PC-9 (cell line): ENCODE data around the gene LONRF2. TPM values are rescaled to one million over a fixed set of nuclear protein-coding genes. Genes with fewer than 3 reads are reported as not detected.
"Not testable (repeated sequence)": the region's sequence is repeated elsewhere in the genome, so short reads cannot be mapped to it uniquely, and the experiment has no call there.

Experiments
- Bru-seq: library from RNA; stranded (reverse); fragments of 400-500 nt; gene quantifications from one replicate; lab custom pipeline; 2021; lab: Mats Ljungman, UMichigan
- BruChase-seq, 2 experiments: library from RNA; stranded (reverse); fragments of 400-500 nt; gene quantifications; one replicate each; lab custom pipeline; 2021; lab: Mats Ljungman, UMichigan
- BruUV-seq: library from RNA; stranded (reverse); fragments of 400-500 nt; replicated peaks from 2 replicates; lab custom pipeline; 2021; lab: Mats Ljungman, UMichigan
- CTCF ChIA-PET: fragments of 300-600 bp; sonication (Branson Sonifier 250); formaldehyde crosslinking; loops from one replicate; lab custom pipeline; 2022; ENCODE audit warnings: antibody characterized with exemption; lab: Charles Lee
- POLR2A ChIA-PET: fragments of 300-600 bp; sonication (Branson Sonifier 250); formaldehyde crosslinking; loops from one replicate; lab custom pipeline; 2022; ENCODE audit warnings: antibody characterized with exemption; ENCODE audit not compliant: unreplicated experiment; lab: Charles Lee
- DNase-seq, 2 experiments: peaks; one replicate each; pipeline versions ENCODE4 v3.0.0 to v3.0.0-alpha.2; 2015 to 2022; ENCODE audit warnings: mixed read lengths in 1 of 2
- H2AFZ ChIP-seq: fragments of 200-600 bp; sonication (generic); 2 replicates; pipeline ENCODE4 v1.8.1; 2017; ENCODE audit warnings: antibody characterized with exemption
- H3F3A ChIP-seq: fragments of 200-600 bp; sonication (generic); 2 replicates; pipeline ENCODE4 v1.8.1; 2017; ENCODE audit warnings: antibody characterized with exemption, mild to moderate bottlenecking, low read depth; ENCODE audit not compliant: insufficient read depth
- H3K27ac ChIP-seq: fragments of 200-600 bp; sonication (generic); 2 replicates; pipeline ENCODE4 v1.6.1; 2016; ENCODE audit warnings: mixed run types
- H3K27me3 ChIP-seq: fragments of 200-600 bp; sonication (generic); 2 replicates; pipeline ENCODE4 v1.6.1; 2016; ENCODE audit warnings: low read depth, mixed run types; ENCODE audit not compliant: insufficient read depth
- H3K36me3 ChIP-seq: fragments of 200-600 bp; sonication (generic); 2 replicates; pipeline ENCODE4 v1.6.1; 2016; ENCODE audit warnings: low read depth, mixed run types
- H3K4me1 ChIP-seq: fragments of 200-600 bp; sonication (generic); replicated peaks from 2 replicates; pipeline ENCODE4 v1.6.1; 2016; ENCODE audit warnings: mixed run types; ENCODE audit not compliant: insufficient read depth
- H3K4me2 ChIP-seq: fragments of 200-600 bp; sonication (generic); 2 replicates; pipeline ENCODE4 v1.6.1; 2017; ENCODE audit warnings: mixed run types
- H3K4me3 ChIP-seq: fragments of 200-600 bp; sonication (generic); 2 replicates; pipeline ENCODE4 v1.6.1; 2016; ENCODE audit warnings: mixed run types
- H3K79me2 ChIP-seq: fragments of 200-600 bp; sonication (generic); 2 replicates; pipeline ENCODE4 v1.6.1; 2017; ENCODE audit warnings: low read depth, mixed run types
- H3K9me2 ChIP-seq: fragments of 200-600 bp; sonication (generic); 2 replicates; pipeline ENCODE4 v1.8.1; 2017; ENCODE audit warnings: mild to moderate bottlenecking; ENCODE audit not compliant: insufficient read depth
- H3K9me3 ChIP-seq: fragments of 200-600 bp; sonication (generic); 2 replicates; pipeline ENCODE4 v1.8.1; 2016; ENCODE audit warnings: low read depth; ENCODE audit not compliant: insufficient read depth
- H4K20me1 ChIP-seq: fragments of 200-600 bp; sonication (generic); 2 replicates; pipeline ENCODE4 v1.8.1; 2017; ENCODE audit not compliant: insufficient read depth
- CTCF ChIP-seq: fragments of 200-600 bp; sonication (generic); conservative IDR thresholded peaks from 2 replicates; pipeline ENCODE4 v1.6.1; 2017; ENCODE audit warnings: mixed run types, antibody characterized with exemption, mild to moderate bottlenecking, moderate library complexity
- EZH2 ChIP-seq: fragments of 200-600 bp; sonication (generic); IDR thresholded peaks from 2 replicates; pipeline ENCODE4 v1.8.0; 2017; ENCODE audit warnings: antibody characterized with exemption, low read depth
- intact Hi-C: fragments of 100-400 bp; cut with micrococcal nuclease; formaldehyde crosslinking; loops from one replicate; pipeline ENCODE4 v1.10.0; 2022; ENCODE audit not compliant: unreplicated experiment
- long read RNA-seq: library from polyadenylated mRNA; stranded (forward); transcript quantifications from one replicate; pipeline ENCODE4 v2.0.0, GENCODE V29; 2022
- total RNA-seq: library from RNA; stranded (reverse); gene quantifications from 2 replicates; pipeline ENCODE4 v1.2.3, GENCODE V29; 2021

The LONRF2 gene
- total RNA-seq (not detected in 2 replicates), Bru-seq, nascent RNA (percentile 2 among the genes with signal in this experiment), BruChase-seq, experiment 1, labeled RNA remaining after a 2-hour chase (percentile 3 among the genes with signal in this experiment), BruChase-seq, experiment 2, labeled RNA remaining after a 6-hour chase (not detected)
- long read RNA-seq, result 0 reads

DNA sequence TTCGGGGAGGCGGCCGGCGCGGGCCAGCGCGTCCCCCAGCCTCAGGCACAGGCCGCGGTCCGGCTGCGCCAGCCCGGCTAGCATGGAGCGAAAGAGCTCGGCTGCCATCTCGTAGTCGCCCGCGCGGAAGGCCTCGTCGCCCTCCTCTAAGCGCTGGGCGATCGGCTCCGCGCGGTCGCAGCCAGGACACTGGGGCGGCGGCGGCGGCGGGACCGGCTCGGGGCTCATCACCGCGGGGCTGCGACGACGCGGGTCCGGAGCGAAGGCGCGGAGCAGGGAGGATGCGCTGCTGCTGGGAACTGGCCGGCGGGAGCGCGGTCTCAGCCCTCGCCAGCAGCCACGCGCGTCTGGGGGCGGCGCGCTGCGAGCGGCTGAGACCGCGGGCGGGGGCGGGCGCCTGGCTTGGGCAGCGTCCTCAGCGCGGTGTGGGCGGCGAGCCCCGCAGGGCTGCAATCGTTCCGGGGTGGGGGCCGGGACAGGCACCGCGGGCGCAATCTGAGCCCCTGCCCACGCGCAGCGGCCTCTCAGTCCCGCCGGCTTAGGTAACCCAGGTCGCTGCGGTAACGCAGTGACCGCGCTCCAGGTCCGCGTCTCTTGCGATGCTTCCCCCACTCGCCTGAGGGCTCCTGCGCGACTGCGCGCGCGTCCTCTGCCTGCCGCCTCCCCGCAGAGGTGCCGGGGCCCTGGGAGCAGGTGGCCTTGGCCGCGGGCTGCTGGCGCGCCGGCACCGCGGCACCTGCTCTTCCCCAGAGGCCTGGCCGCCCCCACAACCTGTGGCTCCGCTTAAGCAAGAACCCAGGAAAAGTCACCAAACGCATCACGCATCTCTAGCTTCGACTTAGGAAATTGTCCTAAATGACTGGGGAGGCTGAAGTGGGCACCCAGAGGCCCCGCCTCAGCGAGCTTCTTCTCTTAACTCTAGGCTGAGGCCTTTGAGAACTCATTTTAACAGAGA is at the start of gene LONRF2:
TSS of gene LONRF2 (minus strand) at position 636 of the 955 bp plus-strand sequence. CDS start at position 228, 408 bp downstream.
- DNase-seq, result no peak
- no peaks in the 10 kb centered on the region for H4K20me1 ChIP-seq
- no peaks in the 10 kb centered on the region for H3K36me3 ChIP-seq
- peaks cover 12% of the 10 kb centered on the region for H3K9me3 ChIP-seq
- H3F3A ChIP-seq, result no peaks in the 10 kb centered on the region
- POLR2A ChIA-PET, result no interaction called here
- CTCF ChIA-PET, result no interaction called here
- H3K4me2 ChIP-seq, result no peak within 1 kb of the TSS
- no peaks in the 10 kb centered on the region for H3K9me2 ChIP-seq
- TF ChIP-seq CTCF (no peak), EZH2 (no peak)
- no peak within 1 kb of the TSS for H2AFZ ChIP-seq
- intact Hi-C loops, result no loop called here
- H3K4me1 ChIP-seq, result no peaks in the 10 kb centered on the region
- no peak within 1 kb of the TSS for H3K4me3 ChIP-seq
- BruUV-seq, result no TSS peak
- no peak within 1 kb of the TSS for H3K27ac ChIP-seq
- peaks cover 4% of the 10 kb centered on the region; the same call in 1 of the 2 replicates for H3K27me3 ChIP-seq
- no peaks in the 10 kb centered on the region for H3K79me2 ChIP-seq

- TF ChIP-seq EZH2 (no peak), CTCF (no peak)
- 0 out of 2 replicates have a peak, but pooled peaks cover 3% of the 10 kb centered on the region for H3K9me3 ChIP-seq
- intact Hi-C loops, result no loop called here
- no peak overlapping the region for H3K4me2 ChIP-seq
- no TSS peak for BruUV-seq
- H3K4me3 ChIP-seq, result no peak overlapping the region
- no peaks in the 10 kb centered on the region for H3K36me3 ChIP-seq
- no peaks in the 10 kb centered on the region for H3K27me3 ChIP-seq
- no peaks in the 10 kb centered on the region for H4K20me1 ChIP-seq
- CTCF ChIA-PET, result no interaction called here
- H3K27ac ChIP-seq, result no peak overlapping the region
- H3K9me2 ChIP-seq, result 0 out of 2 replicates have a peak, but pooled peaks cover 4% of the 10 kb centered on the region
- no peaks in the 10 kb centered on the region for H3F3A ChIP-seq
- POLR2A ChIA-PET, result no interaction called here
- peak in 1 of 2 experiments; percentile 3 for DNase-seq
- H3K4me1 ChIP-seq, result no peaks in the 10 kb centered on the region
- H2AFZ ChIP-seq, result no peak overlapping the region
- no peaks in the 10 kb centered on the region for H3K79me2 ChIP-seq
Observed at GRCh38 chr2:100367163-100367562, 44.9 kb upstream of the LONRF2 start.

DNA sequence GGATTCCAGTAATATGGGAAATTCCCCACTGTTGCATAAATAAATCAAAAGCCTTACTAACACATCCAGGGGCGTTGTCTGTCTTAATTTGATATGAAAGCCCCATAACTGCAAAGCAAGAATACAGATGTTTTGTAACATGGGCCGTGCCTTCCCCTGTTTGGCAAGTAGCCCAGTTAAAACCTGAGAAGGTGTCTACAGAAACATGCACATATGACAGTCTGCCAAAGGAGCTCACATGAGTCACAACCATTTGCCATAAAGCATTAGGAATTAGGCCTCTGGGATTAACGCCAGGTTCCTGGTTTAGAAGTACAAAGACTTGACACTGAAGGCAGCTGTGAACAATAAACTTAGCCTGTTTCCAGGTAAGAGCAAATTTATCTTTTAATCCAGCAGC is 43.1 kb upstream of the LONRF2 start:
- Histone ChIP-seq H2AFZ (no peak overlapping the region), H3K9me3 (no peaks in the 10 kb centered on the region), H3K4me3 (no peak overlapping the region), H3K27ac (no peak overlapping the region), H3K4me2 (no peak overlapping the region), H3K36me3 (no peaks in the 10 kb centered on the region), H3K4me1 (no peaks in the 10 kb centered on the region), H3K79me2 (no peaks in the 10 kb centered on the region), H4K20me1 (no peaks in the 10 kb centered on the region), H3F3A (no peaks in the 10 kb centered on the region), H3K27me3 (no peaks in the 10 kb centered on the region), H3K9me2 (0 out of 2 replicates have a peak, but pooled peaks cover 4% of the 10 kb centered on the region)
- TF ChIP-seq EZH2 (no peak), CTCF (no peak)
- intact Hi-C loops, result no loop called here
- ChIA-PET CTCF (no interaction called here), POLR2A (interaction anchor here (0.6 kb wide), 1 partner anchor 965 kb away, joined by 10 read pairs; no protein-coding TSS in a partner anchor)
- BruUV-seq, result no TSS peak
- DNase-seq, result peak; percentile 5 to 35

DNA sequence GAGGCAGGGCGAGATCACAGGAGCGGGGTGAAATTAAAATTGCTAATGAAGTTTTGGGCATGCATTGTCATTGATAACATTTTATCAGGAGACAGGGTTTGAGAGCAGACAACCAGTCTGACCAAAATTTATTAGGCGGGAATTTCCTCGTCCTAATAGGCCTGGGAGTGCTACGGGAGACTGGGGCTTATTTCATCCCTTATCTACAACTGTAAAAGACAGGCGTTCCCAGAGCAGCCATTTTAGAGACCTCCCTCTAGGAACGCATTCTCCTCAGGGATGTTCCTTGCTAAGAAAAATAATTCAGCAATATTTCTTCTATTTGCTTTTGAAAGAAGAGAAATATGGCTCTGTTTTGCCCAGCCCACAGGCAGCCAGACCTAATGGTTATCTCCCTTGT is 40.0 kb upstream of the LONRF2 start:
- H3K27ac ChIP-seq, H3K4me2 ChIP-seq, H3K79me2 ChIP-seq, intact Hi-C loops, H3K36me3 ChIP-seq, H3K27me3 ChIP-seq, CTCF ChIA-PET, H4K20me1 ChIP-seq, H3K9me3 ChIP-seq, POLR2A ChIA-PET, H2AFZ ChIP-seq, H3K4me3 ChIP-seq, BruUV-seq, H3F3A ChIP-seq, H3K9me2 ChIP-seq, DNase-seq, H3K4me1 ChIP-seq: not testable (repeated sequence)
